Subcutaneous adipose tissue (tissue), 4 donors: Measurements from ENCODE around the gene SHISAL1. TPM values are rescaled to one million over a fixed set of nuclear protein-coding genes. Genes with fewer than 3 reads are reported as not detected.

Experiments
- total RNA-seq, 4 donors: library from RNA; depleted of rRNA; stranded (reverse); fragments of >200 nt; gene quantifications; one replicate each; pipeline ENCODE4 v1.1.0, GENCODE V29; 2016
- TF ChIP-seq, protein P1 (sequence below): fragments of 450-650 bp; IDR thresholded peaks from one replicate; pipeline ENCODE4 v1.5.1; 2016; ENCODE audit warnings: low read depth, mild to moderate bottlenecking, control low read depth, antibody characterized with exemption, moderate library complexity

SHISAL1 gene
- total RNA-seq, 4 donors from 2014 or later = 0.34 to 0.49 (median 0.44) TPM; not detected in 1

- TF ChIP-seq, protein P1, sequence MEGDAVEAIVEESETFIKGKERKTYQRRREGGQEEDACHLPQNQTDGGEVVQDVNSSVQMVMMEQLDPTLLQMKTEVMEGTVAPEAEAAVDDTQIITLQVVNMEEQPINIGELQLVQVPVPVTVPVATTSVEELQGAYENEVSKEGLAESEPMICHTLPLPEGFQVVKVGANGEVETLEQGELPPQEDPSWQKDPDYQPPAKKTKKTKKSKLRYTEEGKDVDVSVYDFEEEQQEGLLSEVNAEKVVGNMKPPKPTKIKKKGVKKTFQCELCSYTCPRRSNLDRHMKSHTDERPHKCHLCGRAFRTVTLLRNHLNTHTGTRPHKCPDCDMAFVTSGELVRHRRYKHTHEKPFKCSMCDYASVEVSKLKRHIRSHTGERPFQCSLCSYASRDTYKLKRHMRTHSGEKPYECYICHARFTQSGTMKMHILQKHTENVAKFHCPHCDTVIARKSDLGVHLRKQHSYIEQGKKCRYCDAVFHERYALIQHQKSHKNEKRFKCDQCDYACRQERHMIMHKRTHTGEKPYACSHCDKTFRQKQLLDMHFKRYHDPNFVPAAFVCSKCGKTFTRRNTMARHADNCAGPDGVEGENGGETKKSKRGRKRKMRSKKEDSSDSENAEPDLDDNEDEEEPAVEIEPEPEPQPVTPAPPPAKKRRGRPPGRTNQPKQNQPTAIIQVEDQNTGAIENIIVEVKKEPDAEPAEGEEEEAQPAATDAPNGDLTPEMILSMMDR = no peak
These were observed 8.4 kb downstream of the SHISAL1 start for GRCh38 chr22:44304354-44304753.

DNA sequence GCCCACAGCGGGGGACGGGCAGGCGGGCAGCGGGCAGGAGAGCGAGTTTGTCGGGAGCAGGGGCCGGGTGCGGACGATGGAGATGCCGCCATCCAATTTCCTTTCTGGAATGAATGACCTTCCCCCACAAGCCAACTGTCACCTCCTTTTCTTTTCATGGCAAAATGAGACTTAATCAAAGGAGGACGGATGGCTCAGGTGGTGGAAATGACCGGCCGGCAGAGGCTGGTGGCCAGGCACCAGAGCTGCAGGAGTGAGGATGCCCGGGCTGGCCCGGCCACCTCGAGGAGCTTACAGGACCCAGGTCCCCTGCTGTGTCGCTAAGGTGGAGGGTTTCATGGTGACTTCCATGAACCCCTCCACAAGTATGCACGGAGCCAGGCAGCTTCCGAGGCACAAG lies 11.7 kb downstream of the SHISAL1 start:
- TF ChIP-seq, protein P1 = no peak

GRCh38 chr22:44299124-44299523 lies 13.6 kb downstream of the SHISAL1 start:
- TF ChIP-seq, protein P1 = no peak

- TF ChIP-seq, protein P1 = no peak
These were observed 14.2 kb downstream of the SHISAL1 start for GRCh38 chr22:44298406-44299091.

- TF ChIP-seq, protein P1 = no peak
These were observed 15.2 kb downstream of the SHISAL1 start for GRCh38 chr22:44297470-44298061.

DNA sequence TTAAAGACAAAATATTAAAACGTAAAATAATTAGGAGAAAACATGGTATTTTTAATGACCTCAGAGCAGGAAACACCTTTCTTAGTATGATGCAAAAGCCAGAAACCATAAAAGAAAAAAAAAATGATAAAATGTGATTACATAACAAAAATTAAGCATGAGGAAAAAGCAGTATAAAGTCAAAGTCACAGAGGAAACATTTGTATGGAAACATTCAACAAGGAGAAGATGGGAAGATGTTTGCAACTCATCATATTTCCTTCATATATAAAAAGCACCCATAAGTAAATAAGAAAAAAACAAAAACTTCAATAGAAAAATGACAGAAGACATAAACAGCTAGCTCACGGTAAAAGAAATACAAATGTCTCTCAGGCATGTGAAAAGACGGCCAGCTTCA lies 17.3 kb downstream of the SHISAL1 start:
- TF ChIP-seq, protein P1 = no peak

DNA sequence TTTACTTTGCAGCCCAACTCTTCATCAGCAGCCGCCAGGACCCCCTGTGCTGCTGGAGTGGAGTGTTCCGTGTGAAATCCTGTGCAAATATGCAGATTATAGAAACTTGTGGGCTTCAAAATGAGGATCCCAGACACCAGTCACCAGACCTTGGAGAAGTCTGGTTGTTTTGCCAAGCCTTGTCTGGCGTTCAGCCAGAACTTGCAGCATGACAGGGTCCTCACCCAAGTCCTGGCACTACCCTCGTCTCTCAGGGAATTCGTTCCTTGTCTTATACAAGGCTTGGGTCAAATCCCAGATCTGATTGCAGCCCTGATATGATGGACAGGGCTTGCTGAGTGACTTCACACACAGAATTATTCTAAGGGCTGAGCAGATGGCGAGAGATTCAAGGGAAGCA lies 18.9 kb downstream of the SHISAL1 start:
- TF ChIP-seq, protein P1 = no peak
